ENCODE results near the gene CIART.
"Not testable (repeated sequence)": the region's sequence is repeated elsewhere in the genome, so short reads cannot be mapped to it uniquely, and the experiment has no call there.

Gene CIART

DNA sequence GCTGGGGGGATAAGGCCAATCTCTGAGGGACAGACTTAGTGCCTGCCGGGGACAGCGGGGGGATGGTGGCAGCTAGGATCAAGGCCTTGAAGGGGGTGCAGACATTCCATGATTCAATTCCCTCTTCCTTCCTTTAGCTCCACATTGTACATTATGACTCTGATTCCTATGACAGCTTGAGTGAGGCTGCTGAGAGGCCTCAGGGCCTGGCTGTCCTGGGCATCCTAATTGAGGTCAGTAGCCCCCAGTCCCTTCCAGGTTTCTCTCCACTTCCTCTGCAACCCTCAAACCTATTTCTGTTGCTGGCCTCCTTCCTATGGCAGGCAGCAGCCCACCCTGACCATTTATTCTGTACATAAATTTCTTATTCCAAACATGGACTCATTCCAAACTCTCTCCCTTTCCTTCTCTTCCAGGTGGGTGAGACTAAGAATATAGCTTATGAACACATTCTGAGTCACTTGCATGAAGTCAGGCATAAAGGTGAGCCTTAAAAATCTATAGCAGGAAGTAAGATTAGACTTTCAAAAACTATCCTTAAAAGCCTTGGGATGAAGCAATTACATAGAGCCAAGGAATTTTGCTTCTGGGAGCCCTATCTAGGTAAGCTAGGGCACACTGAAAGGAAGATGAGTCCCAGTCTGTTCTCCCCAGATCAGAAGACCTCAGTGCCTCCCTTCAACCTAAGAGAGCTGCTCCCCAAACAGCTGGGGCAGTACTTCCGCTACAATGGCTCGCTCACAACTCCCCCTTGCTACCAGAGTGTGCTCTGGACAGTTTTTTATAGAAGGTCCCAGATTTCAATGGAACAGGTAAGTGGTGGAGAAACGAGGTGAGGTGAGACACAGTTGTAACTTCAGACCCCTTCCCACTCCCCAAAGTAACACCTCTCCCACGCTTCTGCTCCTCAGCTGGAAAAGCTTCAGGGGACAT lies 19.7 kb upstream of the CIART start:
- no peak for DNase-seq

GRCh38 chr1:150263549-150263948 lies 18.8 kb upstream of the CIART start:
- DNase-seq = no peak

DNA sequence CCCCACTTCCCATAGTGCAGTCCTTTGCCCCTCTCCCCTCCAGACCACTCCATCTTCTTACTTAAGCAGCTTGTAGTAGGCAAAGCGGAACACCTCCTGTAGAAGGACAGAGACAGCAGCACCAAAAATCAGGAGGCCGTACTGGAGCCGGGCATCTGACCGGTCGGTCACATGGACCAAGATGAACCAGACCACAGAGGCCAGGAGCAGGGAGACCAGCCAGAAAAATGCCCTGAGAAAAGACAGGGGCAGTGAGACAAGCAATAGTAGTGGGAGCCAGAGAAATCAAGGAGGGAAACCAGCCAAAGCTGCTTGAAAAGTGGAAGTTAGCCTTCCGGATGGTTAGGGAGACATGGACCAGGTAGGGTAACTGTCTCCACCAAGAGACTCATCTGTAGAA lies 14.5 kb upstream of the CIART start:
- no peak for DNase-seq

DNA sequence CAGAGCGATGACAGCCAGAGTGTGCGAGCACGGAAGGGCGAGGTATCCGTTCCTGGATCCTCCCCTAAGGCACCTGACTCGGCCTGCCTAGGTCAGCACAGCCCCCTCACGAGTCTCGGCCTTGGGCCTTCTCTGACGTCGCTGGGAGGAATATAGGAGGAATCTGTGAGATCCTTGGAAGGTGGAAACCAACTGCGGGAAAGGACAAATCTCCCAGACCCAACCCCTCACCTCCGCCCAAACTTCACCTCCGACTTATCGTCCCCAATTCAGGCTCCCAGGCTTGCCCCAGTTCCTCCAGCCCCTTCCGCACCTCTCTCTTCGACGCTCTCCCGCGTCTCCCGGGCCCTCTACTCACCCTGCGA lies 14.0 kb upstream of the CIART start:
- no peak for DNase-seq

DNA sequence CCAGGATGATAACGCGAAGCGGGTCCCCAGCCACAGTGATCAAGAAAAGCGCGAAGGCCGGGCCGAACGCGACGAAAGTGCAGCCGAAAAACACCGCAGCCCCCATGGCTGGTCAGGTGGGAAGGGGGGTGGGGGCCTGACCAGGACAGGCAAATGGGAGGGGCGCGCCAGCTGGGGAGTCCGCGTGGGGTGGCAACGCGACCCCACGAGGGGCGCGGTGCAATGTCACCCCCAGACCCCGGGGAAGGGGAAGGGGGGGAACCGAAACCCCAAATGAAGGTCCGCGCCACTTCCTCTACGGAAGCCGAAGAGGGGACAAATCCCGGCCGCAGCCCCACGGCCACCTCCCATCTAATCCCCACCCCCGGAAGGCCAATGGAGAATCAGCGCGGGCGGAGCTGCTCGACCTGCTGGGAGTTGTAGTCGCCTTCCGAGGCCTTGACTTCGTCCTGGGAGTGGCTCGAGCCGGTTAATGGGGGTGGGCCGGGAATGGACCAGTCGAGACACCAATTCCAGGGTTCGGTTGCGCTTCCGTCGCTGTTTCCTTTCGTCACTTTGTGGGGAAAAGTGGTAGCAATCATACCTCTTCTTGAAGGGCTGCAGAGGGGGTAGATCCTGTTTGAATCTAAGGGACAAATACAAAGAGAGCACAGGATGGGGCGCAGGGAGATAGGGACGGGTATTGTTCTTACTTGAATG lies 13.5 kb upstream of the CIART start, which contains the start of gene APH1A:
APH1A (minus strand) TSS at position 312 of the 699 bp plus-strand sequence; CDS start at position 106, 206 bp downstream.
- peak; percentile 94 for DNase-seq

DNA sequence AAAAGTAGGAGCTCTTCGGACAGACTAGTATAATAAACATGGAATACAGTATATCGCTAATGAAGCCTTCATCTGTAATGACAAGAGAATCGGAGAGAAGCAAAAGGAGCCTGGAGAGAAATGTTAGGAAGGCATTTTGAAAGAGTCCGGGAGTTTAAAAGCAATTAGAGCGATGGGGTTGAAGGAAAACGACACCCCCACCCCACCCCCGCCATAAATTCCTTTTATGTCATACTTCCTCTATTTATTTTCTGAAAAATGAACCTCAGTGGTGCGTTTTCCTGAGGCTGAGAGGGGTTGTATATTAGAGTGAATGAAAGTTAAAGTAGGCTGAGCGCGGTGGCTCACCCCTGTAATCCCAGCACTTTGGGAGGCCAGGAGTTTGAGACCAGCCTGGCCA lies 12.9 kb upstream of the CIART start:
- DNase-seq = no peak

- DNase-seq = no peak
Observed at GRCh38 chr1:150271291-150271959, 10.9 kb upstream of the CIART start.

- no peak for DNase-seq
Observed at GRCh38 chr1:150273311-150273710, 9.0 kb upstream of the CIART start.

DNA sequence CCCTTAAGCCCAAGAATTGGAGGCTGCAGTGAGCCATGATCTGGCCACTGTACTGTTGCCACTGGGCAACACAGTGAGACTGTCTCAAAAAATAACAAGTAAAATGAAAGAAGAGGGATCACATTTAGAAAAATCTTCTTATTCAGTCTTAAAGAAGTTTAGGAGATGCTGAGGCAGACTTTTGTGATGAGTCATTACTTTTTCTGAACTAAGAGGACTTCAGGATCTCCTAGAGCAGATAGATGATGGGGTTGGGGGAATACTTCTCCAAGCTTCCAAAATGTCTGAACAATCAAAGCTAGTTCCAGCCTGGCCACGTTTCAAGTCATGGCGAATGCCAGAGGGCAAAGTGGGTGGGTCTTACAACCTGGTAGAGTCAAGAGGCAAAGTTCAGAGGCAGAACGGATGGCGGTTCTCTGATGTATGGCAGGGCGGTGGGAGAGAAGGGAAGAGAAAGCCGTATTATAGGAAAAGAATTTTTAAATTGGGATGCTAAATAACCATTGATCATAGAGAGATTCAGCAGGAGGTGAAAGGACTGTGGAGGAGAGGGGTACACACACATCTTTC lies 2.1 kb upstream of the CIART start:
- no peak for DNase-seq

GRCh38 chr1:150281221-150281757 lies 1.1 kb upstream of the CIART start:
- DNase-seq = peak; percentile 43

DNA sequence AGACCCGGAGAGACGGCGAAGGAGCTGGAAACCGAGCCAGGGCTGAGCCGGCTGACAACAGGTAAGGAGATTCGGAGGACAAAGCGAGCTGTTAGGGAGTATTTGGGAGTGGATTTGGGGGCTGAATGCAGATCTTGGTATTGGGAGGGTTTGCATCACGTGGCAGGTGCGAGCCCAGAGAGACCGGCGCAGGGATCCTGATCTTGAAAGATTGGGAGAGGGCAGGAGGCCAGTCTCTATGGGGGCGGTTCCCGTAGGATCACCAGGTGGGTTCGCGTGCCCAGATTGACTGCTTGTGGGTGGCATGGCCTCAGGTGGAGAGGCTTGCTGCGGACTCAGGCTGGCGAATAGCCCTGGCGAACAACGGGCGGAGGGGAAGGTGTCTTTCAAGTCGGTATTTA lies 204 bp downstream of the CIART start:
- no peak for DNase-seq

DNA sequence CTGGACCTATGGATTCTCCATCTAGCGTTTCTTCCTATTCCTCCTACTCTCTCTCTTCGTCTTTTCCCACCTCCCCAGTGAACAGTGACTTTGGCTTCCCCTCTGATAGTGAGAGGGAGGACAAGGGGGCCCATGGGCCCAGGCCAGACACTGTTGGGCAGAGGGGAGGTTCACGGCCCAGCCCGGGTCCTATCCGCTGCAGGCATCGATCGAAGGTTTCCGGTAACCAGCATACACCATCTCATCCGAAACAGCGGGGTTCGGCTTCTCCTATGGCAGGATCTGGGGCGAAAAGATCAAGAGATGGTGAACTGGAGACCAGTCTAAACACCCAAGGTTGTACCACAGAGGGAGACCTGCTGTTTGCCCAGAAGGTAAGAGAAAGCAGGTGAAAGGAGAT lies 906 bp downstream of the CIART start:
- DNase-seq = no peak

DNA sequence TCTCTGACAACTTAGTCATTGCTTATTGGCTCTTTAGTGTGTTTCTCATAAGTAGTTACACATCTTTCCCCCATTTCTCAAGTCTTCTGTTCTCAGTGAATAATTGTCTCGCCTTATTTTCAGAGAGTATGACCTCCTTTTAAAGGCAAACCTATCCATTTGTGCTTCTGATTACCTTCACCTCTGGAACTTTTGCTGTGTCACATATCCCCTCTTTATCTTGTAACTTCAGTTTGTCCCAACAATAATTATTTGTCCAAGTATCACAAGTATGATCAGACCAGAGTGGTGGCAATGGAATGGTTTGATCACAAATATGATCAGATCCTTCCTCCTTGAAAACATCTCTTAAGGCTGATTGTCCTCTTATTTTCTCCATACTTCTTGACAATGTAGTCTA lies 6.0 kb downstream of the CIART start:
- DNase-seq = no peak

GRCh38 chr1:150288822-150289221 lies 6.5 kb downstream of the CIART start:
- no peak for DNase-seq

GRCh38 chr1:150293433-150294253 lies 11.3 kb downstream of the CIART start, which contains the start of gene MRPS21:
MRPS21 (plus strand) TSS chr1:150293861; CDS start chr1:150294367, 506 bp downstream.
- DNase-seq = peak; percentile 85

DNA sequence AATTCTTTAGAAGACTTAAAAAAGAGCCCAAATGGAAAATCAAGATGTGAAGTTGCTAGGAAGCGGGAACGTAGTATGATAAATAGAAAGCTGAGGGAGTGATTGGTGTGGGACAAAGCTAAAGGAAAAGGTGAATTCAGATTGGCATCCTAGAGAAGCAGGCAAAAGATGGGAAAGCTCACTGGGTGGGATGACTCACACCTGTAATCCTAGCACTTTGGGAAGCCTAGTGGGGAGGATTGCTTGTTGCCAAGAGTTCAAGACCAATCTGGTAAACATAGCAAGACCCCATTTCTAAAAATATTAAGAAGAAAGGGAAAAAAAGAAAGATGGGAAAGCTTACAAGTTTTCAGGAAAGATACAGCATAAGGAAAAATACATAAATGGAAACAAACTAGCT lies 13.1 kb downstream of the CIART start:
- no peak for DNase-seq

- no peak for DNase-seq
Observed at GRCh38 chr1:150299716-150300115, 17.4 kb downstream of the CIART start.

GRCh38 chr1:150302338-150302737 lies 20.0 kb downstream of the CIART start:
- no peak for DNase-seq

GRCh38 chr1:150302902-150303301 lies 20.5 kb downstream of the CIART start:
- no peak for DNase-seq

DNA sequence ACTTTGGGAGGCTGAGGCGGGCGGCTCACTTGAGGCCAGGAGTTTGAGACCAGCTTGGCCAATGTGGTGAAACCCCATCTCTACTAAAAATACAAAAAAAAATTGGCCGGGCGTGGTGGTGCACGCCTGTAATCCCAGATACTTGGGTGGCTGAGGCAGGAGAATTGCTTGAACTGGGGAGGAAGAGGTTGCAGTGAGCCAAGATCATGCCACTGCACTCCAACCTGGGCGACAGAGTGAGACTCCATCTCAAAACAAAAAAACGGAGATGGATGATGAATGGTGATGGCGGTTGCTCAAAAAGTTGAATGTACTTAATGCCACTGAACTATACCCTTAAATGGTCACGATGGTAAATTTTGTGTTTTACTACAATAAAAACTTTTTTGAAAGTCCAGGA lies 26.2 kb downstream of the CIART start:
- DNase-seq = not testable (repeated sequence)

GRCh38 chr1:150309758-150310508 lies 27.6 kb downstream of the CIART start:
- DNase-seq = no peak

Measured in NCI-H446 treated with DMSO at 0.1 percent for 48 hours (cell line).